Thyroid gland (tissue), 4 donors: ENCODE results near the gene PTPRZ1. TPM values are rescaled to one million over a fixed set of nuclear protein-coding genes. Genes with fewer than 3 reads are reported as not detected.
A peak's percentile ranks its signal among the peaks of the same experiment; 100 is the strongest.

ENCODE experiments used
- DNase-seq, 2 donors: peaks; one replicate each; pipeline ENCODE4 v3.0.0-alpha.2; 2019
- H3K27ac ChIP-seq, 3 donors: fragments of 200-600 bp; sonication (generic); 1 replicate in 2 of 3; 2 replicates in 1 of 3; pipeline ENCODE4 v1.5.1; 2016 to 2019; ENCODE audit warnings: mild to moderate bottlenecking in 1 of 3, moderate library complexity in 1 of 3
- H3K27me3 ChIP-seq: fragments of 200-600 bp; sonication (generic); one replicate; pipeline ENCODE4 v1.5.1; 2019
- H3K36me3 ChIP-seq, 2 donors: fragments of 200-600 bp; sonication (generic); one replicate each; pipeline ENCODE4 v1.5.1; 2016 to 2019
- H3K4me1 ChIP-seq, 2 donors: fragments of 200-600 bp; sonication (generic); one replicate each; pipeline ENCODE4 v1.5.1; 2017 to 2019
- H3K4me3 ChIP-seq, 3 donors: fragments of 200-600 bp; sonication (generic); replicated peaks in 1 of 3; 1 replicate in 2 of 3; 2 replicates in 1 of 3; pipeline ENCODE4 v1.5.1; 2016; ENCODE audit warnings: mild to moderate bottlenecking in 1 of 3
- H3K9me3 ChIP-seq: fragments of 200-600 bp; sonication (generic); one replicate; pipeline ENCODE4 v1.5.1; 2017
- CTCF ChIP-seq, 6 experiments: fragments of 200-600 bp in 3 of 6; fragments of 450-650 bp in 3 of 6; sonication (generic) in 3 of 6; IDR thresholded peaks; one replicate each; pipeline ENCODE4 v1.5.1; 2016 to 2019; ENCODE audit warnings: antibody characterized with exemption in 6 of 6, mild to moderate bottlenecking in 2 of 6, inconsistent platforms in 1 of 6, moderate library complexity in 1 of 6
- POLR2A ChIP-seq, 2 donors: fragments of 450-650 bp; IDR thresholded peaks; one replicate each; pipeline ENCODE4 v1.6.1; 2017; ENCODE audit warnings: antibody characterized with exemption in 2 of 2, mild to moderate bottlenecking in 2 of 2, moderate library complexity in 1 of 2
- WGBS, 2 donors: methylation state at CpG; one replicate each; pipeline ENCODE4 v1.1.5; 2017; 5-methylcytosine and 5-hydroxymethylcytosine counted together
- intact Hi-C: fragments of 100-400 bp; cut with DNase I; formaldehyde crosslinking; loops from one replicate; pipeline ENCODE4 v1.15.1; 2023
- total RNA-seq, 4 donors: library from RNA; depleted of rRNA; stranded (reverse); fragments of >200 nt; gene quantifications; one replicate each; pipeline ENCODE4 v1.2.3, GENCODE V29; 2016

PTPRZ1 gene
- total RNA-seq, 4 donors from 2014 or later = 0.10 to 0.67 (median 0.11) TPM; not detected in 1

- Histone ChIP-seq H3K27me3 (no peaks in the 10 kb centered on the region), H3K27ac (no peak overlapping the region), H3K4me3 (no peak overlapping the region), H3K4me1 (no peaks in the 10 kb centered on the region), H3K9me3 (no peaks in the 10 kb centered on the region), H3K36me3 (no peaks in the 10 kb centered on the region)
- no peak for TF ChIP-seq POLR2A (IDR thresholded peaks at IDR 0.05)
- TF ChIP-seq CTCF (IDR thresholded peaks at IDR 0.05) = no peak
- WGBS, 2 donors = 73 to 77% methylated on average over 4 of the region's 4 CpGs
- no peak for DNase-seq
- intact Hi-C loops = no loop called here
Measured at GRCh38 chr7:121862591-121862990, 10.4 kb upstream of the PTPRZ1 start.

- H3K36me3 ChIP-seq = no peaks in the 10 kb centered on the region
- DNase-seq = no peak
- intact Hi-C loops = no loop called here
Measured at GRCh38 chr7:121871188-121871587, 1.8 kb upstream of the PTPRZ1 start.

GRCh38 chr7:121873289-121874194 is 581 bp downstream of the PTPRZ1 start:
- intact Hi-C loops = no loop called here
- H3K9me3 ChIP-seq = no peaks in the 10 kb centered on the region
- H3K27ac ChIP-seq = no peak overlapping the region
- no peaks in the 10 kb centered on the region for H3K27me3 ChIP-seq
- H3K36me3 ChIP-seq = no peaks in the 10 kb centered on the region
- 2 to 3% methylated on average over 46 to 47 of the region's 51 CpGs for WGBS, 2 donors
- peaks cover 0 to 4% of the 10 kb centered on the region in 2 donors for H3K4me1 ChIP-seq
- TF ChIP-seq CTCF (IDR thresholded peaks at IDR 0.05) = no peak
- TF ChIP-seq POLR2A (IDR thresholded peaks at IDR 0.05) = no peak
- H3K4me3 ChIP-seq = peak overlapping the region; percentile 16 to 40 (median 39)
- peak; percentile 1 to 3 for DNase-seq

More at GRCh38 chr7:121871188-121871587, 1.8 kb upstream of the PTPRZ1 start:
- Histone ChIP-seq H3K27ac (no peak overlapping the region), H3K4me3 (no peak overlapping the region), H3K27me3 (no peaks in the 10 kb centered on the region), H3K4me1 (peaks cover 0 to 4% of the 10 kb centered on the region in 2 donors), H3K9me3 (no peaks in the 10 kb centered on the region)
- TF ChIP-seq CTCF (IDR thresholded peaks at IDR 0.05) = no peak
- no peak for TF ChIP-seq POLR2A (IDR thresholded peaks at IDR 0.05)

GRCh38 chr7:121874298-121874697 is 1.3 kb downstream of the PTPRZ1 start:
- no peak for TF ChIP-seq POLR2A (IDR thresholded peaks at IDR 0.05)
- no peak for TF ChIP-seq CTCF (IDR thresholded peaks at IDR 0.05)
- WGBS, 2 donors = 26 to 33% methylated on average over 9 of the region's 9 CpGs

GRCh38 chr7:121875203-121875602 is 2.2 kb downstream of the PTPRZ1 start:
- H3K4me1 ChIP-seq = peaks cover 0 to 4% of the 10 kb centered on the region in 2 donors
- no peaks in the 10 kb centered on the region for H3K27me3 ChIP-seq
- no peak overlapping the region for H3K27ac ChIP-seq
- H3K4me3 ChIP-seq = no peak overlapping the region
- no peaks in the 10 kb centered on the region for H3K9me3 ChIP-seq
- no peak for TF ChIP-seq CTCF (IDR thresholded peaks at IDR 0.05)
- TF ChIP-seq POLR2A (IDR thresholded peaks at IDR 0.05) = no peak
- no peaks in the 10 kb centered on the region for H3K36me3 ChIP-seq
- intact Hi-C loops = no loop called here
- DNase-seq = no peak

More at GRCh38 chr7:121874298-121874697, 1.3 kb downstream of the PTPRZ1 start:
- Histone ChIP-seq H3K27ac (no peak overlapping the region), H3K27me3 (no peaks in the 10 kb centered on the region), H3K4me1 (peaks cover 0 to 4% of the 10 kb centered on the region in 2 donors), H3K36me3 (no peaks in the 10 kb centered on the region), H3K4me3 (no peak overlapping the region), H3K9me3 (no peaks in the 10 kb centered on the region)
- DNase-seq = no peak
- intact Hi-C loops = no loop called here
